Measurements from ENCODE around the gene KAT6B.

GRCh38 chr10:74963549-74963948, 137.1 kb downstream of the KAT6B start:
- TF ChIP-seq CTCF (IDR thresholded peaks at IDR 0.05; ENCODE audit: poor library complexity, severe bottlenecking) (no peak), POLR2AphosphoS5 (IDR thresholded peaks at IDR 0.05) (no peak), TAF1 (IDR thresholded peaks at IDR 0.05; ENCODE audit: low read depth) (no peak), EZH2 (IDR thresholded peaks at IDR 0.05; ENCODE audit: borderline replicate concordance, insufficient read depth, low read length, poor library complexity, severe bottlenecking) (no peak)
